H9 (cell line): ENCODE data around the gene CELA2A. TPM values are rescaled to one million over a fixed set of nuclear protein-coding genes. Genes with fewer than 3 reads are reported as not detected.

Experiments used
- DNase-seq: peaks from one replicate; pipeline ENCODE4 v3.0.0-alpha.2; 2017
- H2AFZ ChIP-seq: one replicate; pipeline ENCODE4 v1.6.1; 2013; ENCODE audit warnings: mild to moderate bottlenecking, low read length, control low read depth, moderate library complexity
- H2AK5ac ChIP-seq: 2 replicates; pipeline ENCODE4 v1.6.1; 2013; ENCODE audit warnings: low read length, control low read depth, mixed read lengths; ENCODE audit not compliant: insufficient read length
- H2BK120ac ChIP-seq: one replicate; pipeline ENCODE4 v1.6.1; 2013; ENCODE audit warnings: low read depth, mild to moderate bottlenecking, low read length, control low read depth, inconsistent platforms; ENCODE audit not compliant: poor library complexity, severe bottlenecking
- H2BK12ac ChIP-seq: 2 replicates; pipeline ENCODE4 v1.6.1; 2013; ENCODE audit warnings: low read length, control low read depth, mixed read lengths, low read depth; ENCODE audit not compliant: insufficient read length
- H2BK15ac ChIP-seq: 2 replicates; pipeline ENCODE4 v1.6.1; 2013; ENCODE audit warnings: low read depth, low read length, control low read depth
- H2BK20ac ChIP-seq: one replicate; pipeline ENCODE4 v1.6.1; 2013; ENCODE audit warnings: low read depth, mild to moderate bottlenecking, low read length, control low read depth, inconsistent platforms; ENCODE audit not compliant: poor library complexity, severe bottlenecking
- H2BK5ac ChIP-seq: 2 replicates; pipeline ENCODE4 v1.6.1; 2013; ENCODE audit warnings: low read length, control low read depth, mixed read lengths; ENCODE audit not compliant: insufficient read length
- H3K14ac ChIP-seq: 2 replicates; pipeline ENCODE4 v1.6.1; 2013; ENCODE audit warnings: low read length, control low read depth; ENCODE audit not compliant: insufficient read depth
- H3K18ac ChIP-seq: 2 replicates; pipeline ENCODE4 v1.6.1; 2013; ENCODE audit warnings: low read depth, mild to moderate bottlenecking, mixed read lengths, low read length, control low read depth; ENCODE audit not compliant: insufficient read length
- H3K23ac ChIP-seq: 2 replicates; pipeline ENCODE4 v1.6.1; 2013; ENCODE audit warnings: low read length, control low read depth, mixed read lengths, low read depth; ENCODE audit not compliant: insufficient read length
- H3K23me2 ChIP-seq: 2 replicates; pipeline ENCODE4 v1.6.1; 2013; ENCODE audit warnings: low read depth, mild to moderate bottlenecking, mixed read lengths, low read length, control low read depth; ENCODE audit not compliant: insufficient read length, poor library complexity, severe bottlenecking
- H3K27ac ChIP-seq: 2 replicates; pipeline ENCODE4 v1.5.1; 2013; ENCODE audit warnings: low read length, control low read depth, mixed read lengths, low read depth; ENCODE audit not compliant: insufficient read length
- H3K27me3 ChIP-seq: 2 replicates; pipeline ENCODE4 v1.6.1; 2013; ENCODE audit warnings: low read length, control low read depth, inconsistent platforms; ENCODE audit not compliant: insufficient read depth
- H3K4ac ChIP-seq: 2 replicates; pipeline ENCODE4 v1.6.1; 2013; ENCODE audit warnings: low read depth, mild to moderate bottlenecking, control low read depth, inconsistent platforms, low read length, moderate library complexity
- H3K4me1 ChIP-seq: 2 replicates; pipeline ENCODE4 v1.6.1; 2013; ENCODE audit warnings: low read length, control low read depth, inconsistent platforms; ENCODE audit not compliant: insufficient read depth
- H3K4me2 ChIP-seq: 2 replicates; pipeline ENCODE4 v1.6.1; 2013; ENCODE audit warnings: low read length, control low read depth, mixed read lengths; ENCODE audit not compliant: insufficient read length, insufficient read depth
- H3K56ac ChIP-seq: 2 replicates; pipeline ENCODE4 v1.6.1; 2013; ENCODE audit warnings: low read depth, mild to moderate bottlenecking, mixed read lengths, low read length, control low read depth; ENCODE audit not compliant: insufficient read length
- H3K79me1 ChIP-seq: 2 replicates; pipeline ENCODE4 v1.6.1; 2013; ENCODE audit warnings: low read depth, mild to moderate bottlenecking, moderate library complexity, low read length, control low read depth, inconsistent platforms; ENCODE audit not compliant: insufficient read depth, poor library complexity, severe bottlenecking
- H3K79me2 ChIP-seq: 2 replicates; pipeline ENCODE4 v1.6.1; 2013; ENCODE audit warnings: low read length, control low read depth, inconsistent platforms; ENCODE audit not compliant: insufficient read depth
- H3K9ac ChIP-seq: 2 replicates; pipeline ENCODE4 v1.6.1; 2013; ENCODE audit warnings: low read length, control low read depth, mixed read lengths; ENCODE audit not compliant: insufficient read length; ENCODE audit errors: extremely low read depth
- H3K9me3 ChIP-seq: one replicate; pipeline ENCODE4 v1.6.1; 2013; ENCODE audit warnings: low read depth, low read length, inconsistent platforms; ENCODE audit not compliant: control insufficient read depth
- H3T11ph ChIP-seq: one replicate; pipeline ENCODE4 v1.6.1; 2013; ENCODE audit warnings: mild to moderate bottlenecking, low read length, control low read depth, inconsistent platforms
- H4K20me1 ChIP-seq: one replicate; pipeline ENCODE4 v1.6.1; 2013; ENCODE audit not compliant: control insufficient read depth, insufficient read length, insufficient read depth
- H4K5ac ChIP-seq: 2 replicates; pipeline ENCODE4 v1.6.1; 2013; ENCODE audit warnings: low read depth, mild to moderate bottlenecking, mixed read lengths, low read length, control low read depth; ENCODE audit not compliant: insufficient read length
- H4K8ac ChIP-seq: replicated peaks from 2 replicates; pipeline ENCODE4 v1.6.1; 2013; ENCODE audit warnings: low read length, control low read depth, mixed read lengths, low read depth; ENCODE audit not compliant: insufficient read length
- H4K91ac ChIP-seq: 2 replicates; pipeline ENCODE4 v1.6.1; 2013; ENCODE audit warnings: low read depth, mild to moderate bottlenecking, moderate library complexity, mixed read lengths, low read length, control low read depth; ENCODE audit not compliant: insufficient read length
- H3K27ac Mint-ChIP-seq, 3 experiments: 2 replicates in 2 of 3; 3 replicates in 1 of 3; pipeline ENCODE4 v1.8.0; 2020 to 2021; ENCODE audit warnings: mixed read lengths in 3 of 3, mild to moderate bottlenecking in 1 of 3, moderate library complexity in 1 of 3
- H3K27me3 Mint-ChIP-seq: 2 replicates; pipeline ENCODE4 v1.8.0; 2021; ENCODE audit warnings: low read depth, mild to moderate bottlenecking, moderate library complexity, mixed read lengths
- H3K36me3 Mint-ChIP-seq, 3 experiments: 2 replicates in 2 of 3; 3 replicates in 1 of 3; pipeline ENCODE4 v1.8.0; 2020 to 2021; ENCODE audit warnings: low read depth in 3 of 3, mixed read lengths in 3 of 3; ENCODE audit not compliant: insufficient read depth in 1 of 3
- H3K4me1 Mint-ChIP-seq, 2 experiments: 2 replicates each; pipeline ENCODE4 v1.8.0; 2020; ENCODE audit warnings: mixed read lengths in 2 of 2
- H3K4me3 Mint-ChIP-seq, 2 experiments: 2 replicates in 1 of 2; 3 replicates in 1 of 2; pipeline ENCODE4 v1.8.0; 2020 to 2021; ENCODE audit warnings: mild to moderate bottlenecking in 2 of 2, mixed read lengths in 2 of 2, moderate library complexity in 1 of 2
- H3K9me3 Mint-ChIP-seq, 2 experiments: 2 replicates in 1 of 2; 3 replicates in 1 of 2; pipeline ENCODE4 v1.8.0; 2020; ENCODE audit warnings: mild to moderate bottlenecking in 2 of 2, mixed read lengths in 2 of 2, moderate library complexity in 1 of 2
- CTCF ChIP-seq: fragments of 200-600 bp; sonication (generic); conservative IDR thresholded peaks from 3 replicates; pipeline ENCODE4 v1.8.0; 2021; ENCODE audit warnings: antibody characterized with exemption, mild to moderate bottlenecking
- WGBS: extraction: QIAGEN DNeasy Blood & Tissue Kit; methylation state at CpG from one replicate; pipeline ENCODE4 v1.1.7; 2013; ENCODE audit warnings: missing lambda C conversion rate, low lambda C conversion rate, mixed read lengths; ENCODE audit not compliant: insufficient read length; ENCODE audit errors: extremely low coverage; 5-methylcytosine and 5-hydroxymethylcytosine counted together
- total RNA-seq: library from RNA; stranded (reverse); gene quantifications from 2 replicates; pipeline ENCODE4 v1.2.1, GENCODE V29; 2021

The CELA2A gene
- total RNA-seq, 1 experiment from 2014 or later = not detected

- Histone ChIP-seq H3K9me3 (no peaks in the 10 kb centered on the region), H3K23ac (no peak overlapping the region), H3T11ph (no peak overlapping the region), H3K4ac (no peak overlapping the region), H4K5ac (no peak overlapping the region), H4K91ac (no peak overlapping the region), H3K4me2 (no peak overlapping the region), H3K14ac (no peak overlapping the region), H2AFZ (no peak overlapping the region), H4K20me1 (no peaks in the 10 kb centered on the region), H3K27me3 (no peaks in the 10 kb centered on the region), H2BK12ac (no peak overlapping the region), H3K56ac (no peak overlapping the region), H3K23me2 (no peaks in the 10 kb centered on the region), H3K79me2 (no peaks in the 10 kb centered on the region), H3K9ac (no peak overlapping the region), H2AK5ac (no peak overlapping the region), H3K27ac (no peak overlapping the region), H2BK120ac (no peak overlapping the region), H3K4me1 (no peaks in the 10 kb centered on the region), H3K18ac (no peak overlapping the region), H4K8ac (no peak overlapping the region), H2BK5ac (no peak overlapping the region), H2BK15ac (no peak overlapping the region), H3K79me1 (no peaks in the 10 kb centered on the region), H2BK20ac (no peak overlapping the region)
- Mint-ChIP-seq H3K36me3 (peaks cover 0 to 4% (median 0%) of the 10 kb centered on the region in 3 experiments; a peak in 2 of 7 replicates), H3K9me3 (no peaks in the 10 kb centered on the region; a peak in 1 of 5 replicates), H3K27ac (0 out of 7 replicates have a peak overlapping the region, but pooled peaks of 1 of the 3 experiments have one; percentile 28), H3K4me1 (peaks cover 5 to 14% of the 10 kb centered on the region in 2 experiments), H3K4me3 (no peak overlapping the region), H3K27me3 (peaks cover 2% of the 10 kb centered on the region)
- no CpG with 5 or more reads among the region's 9 CpGs for WGBS
- DNase-seq = no peak
- TF ChIP-seq CTCF = no peak
Measured at GRCh38 chr1:15432324-15432723, 24.2 kb upstream of the CELA2A start.
